ENCODE data around the gene PRPF38B.

PRPF38B gene

GRCh38 chr1:108717774-108718316, 25.7 kb downstream of the PRPF38B start:
- no peak for DNase-seq (ENCODE audit: low read depth in 2 of 2)

- no peak for DNase-seq (ENCODE audit: low read depth in 2 of 2)
These were observed 27.0 kb downstream of the PRPF38B start for GRCh38 chr1:108718927-108719655.

- DNase-seq (ENCODE audit: low read depth in 2 of 2): no peak
These were observed 27.7 kb downstream of the PRPF38B start for GRCh38 chr1:108719656-108720435.

GRCh38 chr1:108722292-108722691, 30.2 kb downstream of the PRPF38B start:
- no peak for DNase-seq (ENCODE audit: low read depth in 2 of 2)

- no peak for DNase-seq (ENCODE audit: low read depth in 2 of 2)
These were observed 33.8 kb downstream of the PRPF38B start for GRCh38 chr1:108725906-108726305.

- no peak for DNase-seq (ENCODE audit: low read depth in 2 of 2)
These were observed 36.3 kb downstream of the PRPF38B start for GRCh38 chr1:108728327-108728923.

GRCh38 chr1:108729481-108729880, 37.4 kb downstream of the PRPF38B start:
- DNase-seq (ENCODE audit: low read depth in 2 of 2): no peak

- no peak for DNase-seq (ENCODE audit: low read depth in 2 of 2)
These were observed 40.3 kb downstream of the PRPF38B start for GRCh38 chr1:108732398-108732797.

GRCh38 chr1:108734171-108734865, 42.2 kb downstream of the PRPF38B start:
- no peak for DNase-seq (ENCODE audit: low read depth in 2 of 2)

- DNase-seq (ENCODE audit: low read depth in 2 of 2): no peak
These were observed 50.1 kb downstream of the PRPF38B start for GRCh38 chr1:108742253-108742652.

GRCh38 chr1:108745980-108746381, 53.9 kb downstream of the PRPF38B start:
- DNase-seq (ENCODE audit: low read depth in 2 of 2): no peak

- DNase-seq (ENCODE audit: low read depth in 2 of 2): peak; percentile 100
These were observed 54.5 kb downstream of the PRPF38B start, which contains the start of gene STXBP3 for GRCh38 chr1:108746382-108747170. Gene STXBP3, plus strand, starts transcription at chr1:108746674. Its CDS starts 64 bp downstream, at chr1:108746738.

- peak; percentile 2 to 6 for DNase-seq (ENCODE audit: low read depth in 2 of 2)
These were observed 55.2 kb downstream of the PRPF38B start for GRCh38 chr1:108747171-108747850.

- DNase-seq (ENCODE audit: low read depth in 2 of 2): no peak
These were observed 55.8 kb downstream of the PRPF38B start for GRCh38 chr1:108747898-108748297.

- DNase-seq (ENCODE audit: low read depth in 2 of 2): no peak
These were observed 57.0 kb downstream of the PRPF38B start for GRCh38 chr1:108749081-108749480.

GRCh38 chr1:108750476-108751181, 58.5 kb downstream of the PRPF38B start:
- DNase-seq (ENCODE audit: low read depth in 2 of 2): no peak
